Measurements from ENCODE around the gene PFN1.

The PFN1 gene

GRCh38 chr17:4982305-4982704 is 34.0 kb upstream of the PFN1 start:
- no peak overlapping the region for H3K27ac ChIP-seq (replicated peaks)
- no peak overlapping the region for H3K4me3 ChIP-seq (replicated peaks; ENCODE audit: insufficient read depth, low read length)
- DNase-seq (ENCODE audit: low read depth in 1 of 2, low spot score in 1 of 2): no peak
- TF ChIP-seq, protein P1, sequence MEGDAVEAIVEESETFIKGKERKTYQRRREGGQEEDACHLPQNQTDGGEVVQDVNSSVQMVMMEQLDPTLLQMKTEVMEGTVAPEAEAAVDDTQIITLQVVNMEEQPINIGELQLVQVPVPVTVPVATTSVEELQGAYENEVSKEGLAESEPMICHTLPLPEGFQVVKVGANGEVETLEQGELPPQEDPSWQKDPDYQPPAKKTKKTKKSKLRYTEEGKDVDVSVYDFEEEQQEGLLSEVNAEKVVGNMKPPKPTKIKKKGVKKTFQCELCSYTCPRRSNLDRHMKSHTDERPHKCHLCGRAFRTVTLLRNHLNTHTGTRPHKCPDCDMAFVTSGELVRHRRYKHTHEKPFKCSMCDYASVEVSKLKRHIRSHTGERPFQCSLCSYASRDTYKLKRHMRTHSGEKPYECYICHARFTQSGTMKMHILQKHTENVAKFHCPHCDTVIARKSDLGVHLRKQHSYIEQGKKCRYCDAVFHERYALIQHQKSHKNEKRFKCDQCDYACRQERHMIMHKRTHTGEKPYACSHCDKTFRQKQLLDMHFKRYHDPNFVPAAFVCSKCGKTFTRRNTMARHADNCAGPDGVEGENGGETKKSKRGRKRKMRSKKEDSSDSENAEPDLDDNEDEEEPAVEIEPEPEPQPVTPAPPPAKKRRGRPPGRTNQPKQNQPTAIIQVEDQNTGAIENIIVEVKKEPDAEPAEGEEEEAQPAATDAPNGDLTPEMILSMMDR (IDR thresholded peaks at IDR 0.05; ENCODE audit: insufficient read depth, low read length): no peak
- no peak for TF ChIP-seq GABPA (IDR thresholded peaks at IDR 0.05; ENCODE audit: low read depth)
- TF ChIP-seq, protein P2, sequence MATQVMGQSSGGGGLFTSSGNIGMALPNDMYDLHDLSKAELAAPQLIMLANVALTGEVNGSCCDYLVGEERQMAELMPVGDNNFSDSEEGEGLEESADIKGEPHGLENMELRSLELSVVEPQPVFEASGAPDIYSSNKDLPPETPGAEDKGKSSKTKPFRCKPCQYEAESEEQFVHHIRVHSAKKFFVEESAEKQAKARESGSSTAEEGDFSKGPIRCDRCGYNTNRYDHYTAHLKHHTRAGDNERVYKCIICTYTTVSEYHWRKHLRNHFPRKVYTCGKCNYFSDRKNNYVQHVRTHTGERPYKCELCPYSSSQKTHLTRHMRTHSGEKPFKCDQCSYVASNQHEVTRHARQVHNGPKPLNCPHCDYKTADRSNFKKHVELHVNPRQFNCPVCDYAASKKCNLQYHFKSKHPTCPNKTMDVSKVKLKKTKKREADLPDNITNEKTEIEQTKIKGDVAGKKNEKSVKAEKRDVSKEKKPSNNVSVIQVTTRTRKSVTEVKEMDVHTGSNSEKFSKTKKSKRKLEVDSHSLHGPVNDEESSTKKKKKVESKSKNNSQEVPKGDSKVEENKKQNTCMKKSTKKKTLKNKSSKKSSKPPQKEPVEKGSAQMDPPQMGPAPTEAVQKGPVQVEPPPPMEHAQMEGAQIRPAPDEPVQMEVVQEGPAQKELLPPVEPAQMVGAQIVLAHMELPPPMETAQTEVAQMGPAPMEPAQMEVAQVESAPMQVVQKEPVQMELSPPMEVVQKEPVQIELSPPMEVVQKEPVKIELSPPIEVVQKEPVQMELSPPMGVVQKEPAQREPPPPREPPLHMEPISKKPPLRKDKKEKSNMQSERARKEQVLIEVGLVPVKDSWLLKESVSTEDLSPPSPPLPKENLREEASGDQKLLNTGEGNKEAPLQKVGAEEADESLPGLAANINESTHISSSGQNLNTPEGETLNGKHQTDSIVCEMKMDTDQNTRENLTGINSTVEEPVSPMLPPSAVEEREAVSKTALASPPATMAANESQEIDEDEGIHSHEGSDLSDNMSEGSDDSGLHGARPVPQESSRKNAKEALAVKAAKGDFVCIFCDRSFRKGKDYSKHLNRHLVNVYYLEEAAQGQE (IDR thresholded peaks at IDR 0.05; ENCODE audit: insufficient replicate concordance, low read depth): no peak
- TF ChIP-seq SPI1 (IDR thresholded peaks at IDR 0.05; ENCODE audit: borderline replicate concordance, low read depth): no peak
- no peak for TF ChIP-seq POLR2AphosphoS5 (IDR thresholded peaks at IDR 0.05; ENCODE audit: low read depth)
- no peaks in the 10 kb centered on the region for H3K27me3 ChIP-seq (ENCODE audit: insufficient read depth, poor library complexity, severe bottlenecking)

DNA sequence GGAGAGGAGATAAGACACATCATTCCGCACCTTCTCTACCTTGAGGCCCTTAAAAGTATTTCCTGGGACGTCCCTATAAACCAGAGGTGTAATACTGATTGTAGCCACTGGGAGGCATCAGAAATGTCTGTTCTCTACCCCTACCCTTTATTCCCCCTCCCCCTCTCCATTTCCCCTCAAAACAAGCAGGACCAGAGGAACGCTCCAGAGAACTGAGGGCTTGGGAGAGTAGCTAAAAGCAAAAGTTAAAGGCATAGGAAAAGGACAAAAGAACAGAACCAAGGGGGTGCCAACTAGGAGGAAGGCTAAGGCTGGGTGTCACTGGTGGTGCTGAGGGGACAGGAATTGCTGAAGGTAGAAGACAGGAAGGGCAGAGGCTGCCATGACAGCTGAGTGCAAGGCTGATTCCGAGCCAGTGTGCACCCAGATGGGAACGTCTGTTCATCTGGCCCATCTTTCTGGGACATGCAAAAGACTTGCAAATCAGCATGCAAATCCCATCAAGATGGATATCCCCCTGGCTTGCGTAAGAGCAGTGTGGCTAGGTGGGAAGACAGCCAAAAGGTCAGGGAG is 32.4 kb upstream of the PFN1 start:
- TF ChIP-seq POLR2AphosphoS5 (IDR thresholded peaks at IDR 0.05; ENCODE audit: low read depth): no peak
- TF ChIP-seq SPI1 (IDR thresholded peaks at IDR 0.05; ENCODE audit: borderline replicate concordance, low read depth): no peak
- TF ChIP-seq, protein P2 (IDR thresholded peaks at IDR 0.05; ENCODE audit: insufficient replicate concordance, low read depth): no peak
- TF ChIP-seq, protein P1 (IDR thresholded peaks at IDR 0.05; ENCODE audit: insufficient read depth, low read length): peak; percentile 19
- TF ChIP-seq GABPA (IDR thresholded peaks at IDR 0.05; ENCODE audit: low read depth): no peak
- Histone ChIP-seq H3K27me3 (ENCODE audit: insufficient read depth, poor library complexity, severe bottlenecking) (no peaks in the 10 kb centered on the region), H3K27ac (replicated peaks) (no peak overlapping the region), H3K4me3 (replicated peaks; ENCODE audit: insufficient read depth, low read length) (no peak overlapping the region)
- DNase-seq (ENCODE audit: low read depth in 1 of 2, low spot score in 1 of 2): peak in 1 of 2 experiments; percentile 19

DNA sequence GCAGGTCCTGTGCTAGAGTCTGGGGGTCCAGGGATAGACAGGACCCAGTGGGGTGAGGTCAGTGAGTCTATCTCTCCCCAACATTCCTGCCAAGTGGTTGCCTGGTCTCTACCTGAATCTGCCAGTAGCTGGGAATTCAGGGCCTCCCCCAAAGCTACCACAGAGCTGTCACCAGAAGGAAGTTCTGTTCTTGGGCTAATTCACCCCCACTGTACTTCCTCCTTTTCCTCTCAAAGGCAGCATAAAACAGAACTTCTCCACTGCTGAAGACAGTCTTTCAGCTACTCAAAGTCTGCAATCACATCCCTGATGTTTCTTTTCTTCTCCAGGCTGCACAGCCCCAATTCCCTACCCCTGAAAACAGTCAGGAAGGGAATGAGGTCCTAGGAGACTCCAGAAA is 30.4 kb upstream of the PFN1 start:
- peak overlapping the region; percentile 40 for H3K27ac ChIP-seq (replicated peaks)
- H3K27me3 ChIP-seq (ENCODE audit: insufficient read depth, poor library complexity, severe bottlenecking): no peaks in the 10 kb centered on the region
- peak in 1 of 2 experiments; percentile 55 for DNase-seq (ENCODE audit: low read depth in 1 of 2, low spot score in 1 of 2)
- TF ChIP-seq SPI1 (IDR thresholded peaks at IDR 0.05; ENCODE audit: borderline replicate concordance, low read depth) (peak; percentile 54; the same call in 1 of the 2 replicates), GABPA (IDR thresholded peaks at IDR 0.05; ENCODE audit: low read depth) (no peak)
- no peak overlapping the region for H3K4me3 ChIP-seq (replicated peaks; ENCODE audit: insufficient read depth, low read length)

DNA sequence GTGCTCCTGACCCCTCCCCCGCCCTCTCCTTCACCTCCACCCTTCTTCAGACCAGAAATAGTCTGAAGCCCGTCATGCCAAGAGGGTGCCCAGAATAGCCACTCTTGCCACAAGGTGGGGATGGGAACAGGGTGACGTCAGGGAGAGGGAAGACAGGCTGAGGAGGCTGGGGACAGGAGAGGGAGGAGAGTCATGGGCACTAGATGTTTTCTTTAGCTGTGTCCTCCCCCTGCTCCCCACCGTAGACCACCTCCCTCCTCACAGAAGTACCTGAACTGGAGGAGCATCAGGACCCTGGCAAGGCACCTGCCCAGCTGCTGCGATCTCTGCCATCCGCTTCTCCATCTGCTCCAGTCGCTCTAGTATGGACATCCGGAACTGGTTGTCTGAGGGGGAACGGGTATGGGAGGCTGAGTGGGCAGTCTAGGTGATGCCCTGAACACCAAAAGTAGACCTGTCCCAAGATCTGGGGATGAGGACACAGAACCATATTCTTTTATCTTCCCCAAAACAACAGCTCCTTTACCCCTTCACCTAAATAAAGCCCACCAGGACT is 25.9 kb upstream of the PFN1 start:
- no peak for DNase-seq (ENCODE audit: low read depth in 1 of 2, low spot score in 1 of 2)
- Histone ChIP-seq H3K27me3 (ENCODE audit: insufficient read depth, poor library complexity, severe bottlenecking) (no peaks in the 10 kb centered on the region), H3K27ac (replicated peaks) (no peak overlapping the region), H3K4me3 (replicated peaks; ENCODE audit: insufficient read depth, low read length) (no peak overlapping the region)
- TF ChIP-seq, protein P1 (IDR thresholded peaks at IDR 0.05; ENCODE audit: insufficient read depth, low read length): no peak
- no peak for TF ChIP-seq GABPA (IDR thresholded peaks at IDR 0.05; ENCODE audit: low read depth)
